Measurements from ENCODE around the gene MEAK7. TPM values are rescaled to one million over a fixed set of nuclear protein-coding genes. Genes with fewer than 3 reads are reported as not detected.

MEAK7 gene
- total RNA-seq, 1 donor from 2014 or later, result 47.9 TPM

DNA sequence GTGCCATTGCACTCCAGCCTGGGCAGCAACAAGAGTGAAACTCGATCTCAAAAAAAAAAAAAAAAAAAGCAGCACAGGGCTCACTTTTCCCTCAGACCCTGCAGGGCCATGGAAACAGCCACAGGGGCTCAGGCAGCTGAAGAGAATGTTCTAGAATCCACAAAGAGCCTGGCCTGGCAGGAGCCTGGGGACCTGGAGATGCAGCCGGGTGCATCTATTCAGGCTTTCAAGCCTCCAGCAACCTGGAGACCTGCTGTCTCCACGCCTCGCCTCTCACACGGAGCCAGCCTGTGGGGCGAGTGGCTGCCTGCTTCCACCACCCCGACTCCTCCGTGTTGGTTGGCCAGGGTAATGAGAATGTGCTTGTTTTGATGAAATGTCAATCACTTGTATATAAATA lies 44.0 kb upstream of the MEAK7 start:
- TF ChIP-seq CTCF (IDR thresholded peaks at IDR 0.05; ENCODE audit: insufficient read depth, low read length, severe bottlenecking), result no peak
- FAIRE-seq, result no peak

DNA sequence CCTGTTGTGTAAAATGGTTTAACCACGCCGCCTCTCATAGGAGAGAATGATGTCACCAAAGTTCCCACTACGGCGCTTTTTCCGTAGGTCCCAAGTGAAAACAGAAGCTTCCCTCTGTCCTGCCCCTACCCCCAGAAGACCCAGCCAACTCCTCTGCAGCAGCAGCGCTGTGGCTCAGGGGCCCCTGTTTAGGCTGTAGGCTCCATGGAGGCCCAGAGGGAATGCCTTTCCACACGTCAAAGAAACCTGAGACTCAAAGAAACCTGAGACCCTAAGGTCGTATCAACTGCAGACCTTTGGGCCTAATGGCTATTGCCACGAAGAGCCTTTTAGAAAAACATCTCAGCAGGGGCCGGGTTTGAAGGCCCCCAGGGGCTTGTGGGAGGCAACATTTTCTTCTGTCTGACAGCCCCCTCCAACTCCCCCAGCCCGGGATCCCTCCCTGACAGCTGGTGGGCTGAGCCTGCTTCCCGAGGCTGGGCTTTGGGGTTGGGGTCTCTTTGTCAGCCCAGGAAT lies 43.1 kb upstream of the MEAK7 start:
- Histone ChIP-seq H3K36me3 (ENCODE audit: control insufficient read depth, insufficient read depth, low read length) (no peaks in the 10 kb centered on the region), H3K27me3 (ENCODE audit: control insufficient read depth, insufficient read depth, low read length) (no peaks in the 10 kb centered on the region), H3K4me3 (ENCODE audit: low read depth, low read length) (no peak overlapping the region)
- FAIRE-seq (no peak), DNase-seq (ENCODE audit: low read depth) (no peak)
- no peak for TF ChIP-seq CTCF (IDR thresholded peaks at IDR 0.05; ENCODE audit: insufficient read depth, low read length, severe bottlenecking)

More for the DNA sequence above, 44.0 kb upstream of the MEAK7 start:
- Histone ChIP-seq H3K36me3 (ENCODE audit: control insufficient read depth, insufficient read depth, low read length) (no peaks in the 10 kb centered on the region), H3K4me3 (ENCODE audit: low read depth, low read length) (no peak overlapping the region), H3K27me3 (ENCODE audit: control insufficient read depth, insufficient read depth, low read length) (no peaks in the 10 kb centered on the region)
- DNase-seq (ENCODE audit: low read depth), result no peak

DNA sequence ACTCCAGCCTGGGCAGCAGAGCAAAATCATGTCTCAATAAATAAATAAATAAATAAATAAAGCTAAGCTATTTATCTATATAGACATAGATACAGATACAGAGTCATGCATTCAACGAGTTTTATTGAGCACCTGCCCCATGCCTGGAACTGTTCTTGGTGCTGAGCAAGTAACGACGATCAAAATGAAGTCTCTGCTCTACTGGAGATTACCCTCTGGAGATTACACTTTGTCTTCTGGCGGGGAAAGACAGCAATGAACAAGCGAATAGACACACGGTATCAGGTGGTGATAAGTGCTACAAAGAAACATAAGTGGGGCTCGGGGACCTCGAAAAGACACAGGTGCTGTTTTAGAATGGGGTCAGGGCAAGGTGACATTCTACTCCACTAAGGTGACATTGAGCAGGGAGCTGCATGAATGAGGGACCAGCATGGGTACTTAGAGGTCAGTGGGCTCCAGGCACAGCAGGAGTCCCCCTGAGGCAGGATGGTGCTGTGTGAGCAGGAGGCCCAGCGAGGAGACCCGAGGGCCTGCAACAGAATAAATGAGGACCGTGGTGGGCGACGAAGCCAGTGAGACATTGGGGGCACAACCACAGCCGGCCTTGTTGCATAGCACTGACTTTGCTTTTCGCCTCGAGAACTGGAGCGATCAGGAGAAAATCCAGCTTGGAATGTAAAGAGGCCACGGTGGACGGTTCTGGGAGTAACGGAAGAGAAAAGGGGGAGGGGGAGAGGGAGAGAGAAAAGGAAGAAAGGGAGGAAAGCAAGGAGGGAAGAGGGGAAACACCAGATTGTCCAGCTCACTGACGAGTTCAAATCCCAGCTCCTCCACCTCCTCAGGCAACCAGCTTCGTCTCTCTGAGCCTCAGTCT lies 42.4 kb upstream of the MEAK7 start:
- FAIRE-seq (no peak), DNase-seq (ENCODE audit: low read depth) (no peak)

GRCh38 chr16:84545114-84545737 lies 40.8 kb upstream of the MEAK7 start:
- Histone ChIP-seq H3K27me3 (ENCODE audit: control insufficient read depth, insufficient read depth, low read length) (no peaks in the 10 kb centered on the region), H3K36me3 (ENCODE audit: control insufficient read depth, insufficient read depth, low read length) (no peaks in the 10 kb centered on the region), H3K4me3 (ENCODE audit: low read depth, low read length) (no peak overlapping the region)
- DNase-seq (ENCODE audit: low read depth) (no peak), FAIRE-seq (no peak)
- TF ChIP-seq CTCF (IDR thresholded peaks at IDR 0.05; ENCODE audit: insufficient read depth, low read length, severe bottlenecking), result no peak

More for the DNA sequence above, 42.4 kb upstream of the MEAK7 start:
- Histone ChIP-seq H3K27me3 (ENCODE audit: control insufficient read depth, insufficient read depth, low read length) (no peaks in the 10 kb centered on the region), H3K36me3 (ENCODE audit: control insufficient read depth, insufficient read depth, low read length) (no peaks in the 10 kb centered on the region), H3K4me3 (ENCODE audit: low read depth, low read length) (no peak overlapping the region)
- TF ChIP-seq CTCF (IDR thresholded peaks at IDR 0.05; ENCODE audit: insufficient read depth, low read length, severe bottlenecking), result no peak

DNA sequence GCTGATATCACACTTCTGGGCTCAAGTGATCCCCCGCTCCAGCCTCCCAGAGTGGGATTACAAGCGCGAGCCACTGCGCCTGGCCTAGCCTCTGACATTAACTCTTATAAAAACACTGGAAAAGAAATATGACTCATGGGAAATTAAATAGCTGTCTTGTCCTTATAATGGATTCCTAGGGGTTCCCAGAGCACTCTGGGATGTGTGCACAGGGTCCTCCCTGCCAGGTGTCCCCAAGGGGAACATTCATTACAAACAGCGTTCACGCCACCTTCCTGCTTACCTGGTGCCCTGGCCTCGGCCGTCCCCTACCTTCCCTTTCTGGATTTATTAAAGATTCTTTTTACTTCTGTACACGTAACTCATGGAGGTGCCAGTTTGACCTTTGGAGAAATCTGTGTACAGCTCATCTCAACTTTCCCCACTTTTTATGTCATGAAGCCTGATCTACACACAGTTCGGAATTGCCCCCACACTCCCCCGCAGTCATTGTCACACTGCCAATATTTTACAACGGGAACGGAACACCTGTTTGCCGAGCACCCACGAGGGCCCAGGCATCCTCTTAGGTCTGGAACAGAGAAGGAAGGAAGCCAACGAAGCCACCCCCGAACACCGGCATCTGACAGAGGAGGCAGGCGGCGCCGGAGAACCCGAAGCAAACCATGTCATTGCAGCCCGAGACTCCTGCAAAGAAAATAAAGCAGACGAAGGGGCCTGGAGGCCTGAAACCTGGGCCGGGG lies 39.7 kb upstream of the MEAK7 start:
- TF ChIP-seq CTCF (IDR thresholded peaks at IDR 0.05; ENCODE audit: insufficient read depth, low read length, severe bottlenecking), result no peak
- H3K4me3 ChIP-seq (ENCODE audit: low read depth, low read length), result no peak overlapping the region
- no peaks in the 10 kb centered on the region for H3K27me3 ChIP-seq (ENCODE audit: control insufficient read depth, insufficient read depth, low read length)
- DNase-seq (ENCODE audit: low read depth), result no peak
- H3K36me3 ChIP-seq (ENCODE audit: control insufficient read depth, insufficient read depth, low read length), result no peaks in the 10 kb centered on the region
- FAIRE-seq, result no peak

Measured in bronchial epithelial cell (primary cell).